Body of pancreas (tissue), 4 donors: ENCODE measurements around the gene ZNF653. TPM values are rescaled to one million over a fixed set of nuclear protein-coding genes. Genes with fewer than 3 reads are reported as not detected.

Source experiments
- ATAC-seq: fragments of 150-250 bp; one replicate; pipeline ENCODE4 v1.9.1; 2016
- DNase-seq, 4 donors: peaks; one replicate each; pipeline ENCODE4 v3.0.0-alpha.2; 2019
- H3K27ac ChIP-seq, 4 donors: fragments of 200-600 bp; sonication (generic); 1 replicate in 3 of 4; 2 replicates in 1 of 4; pipeline versions ENCODE4 v1.5.1 to v1.6.1; 2016 to 2019; ENCODE audit warnings: mild to moderate bottlenecking in 1 of 4, mixed read lengths in 1 of 4, moderate library complexity in 1 of 4
- H3K27me3 ChIP-seq, 2 donors: fragments of 200-600 bp; sonication (generic); one replicate each; pipeline ENCODE4 v1.6.0; 2016; ENCODE audit warnings: mild to moderate bottlenecking in 1 of 2
- H3K36me3 ChIP-seq, 2 donors: fragments of 200-600 bp; sonication (generic); replicated peaks in 1 of 2; 2 replicates each; pipeline ENCODE4 v1.5.1; 2016; ENCODE audit warnings: low read depth in 2 of 2; ENCODE audit not compliant: insufficient read depth in 1 of 2
- H3K4me1 ChIP-seq: fragments of 200-600 bp; sonication (generic); one replicate; pipeline ENCODE4 v1.6.0; 2016
- H3K4me3 ChIP-seq, 2 donors: fragments of 200-600 bp; sonication (generic); 1 replicate in 1 of 2; 2 replicates in 1 of 2; pipeline ENCODE4 v1.5.1; 2016 to 2019
- H3K9me3 ChIP-seq, 3 donors: fragments of 200-600 bp; sonication (generic); 1 replicate in 2 of 3; 2 replicates in 1 of 3; pipeline ENCODE4 v1.5.1; 2016
- POLR2A ChIP-seq, 3 donors: fragments of 450-650 bp; IDR thresholded peaks; one replicate each; pipeline ENCODE4 v1.6.1; 2016; ENCODE audit warnings: antibody characterized with exemption in 3 of 3, mild to moderate bottlenecking in 2 of 3
- WGBS, 2 donors: methylation state at CpG; one replicate each; pipeline ENCODE4 v1.1.5; 2017; 5-methylcytosine and 5-hydroxymethylcytosine counted together
- intact Hi-C: fragments of 100-400 bp; cut with DNase I; formaldehyde crosslinking; loops from one replicate; pipeline ENCODE4 v1.15.1; 2023
- total RNA-seq, 2 donors: library from RNA; depleted of rRNA; stranded (reverse); fragments of >200 nt; gene quantifications; one replicate each; pipeline ENCODE4 v1.1.0, GENCODE V29; 2016
- TF ChIP-seq, protein P1 (sequence below), 7 experiments: fragments of 450-650 bp in 4 of 7; fragments of 200-600 bp in 3 of 7; sonication (generic) in 3 of 7; IDR thresholded peaks; one replicate each; pipeline ENCODE4 v1.5.1; 2016 to 2019; ENCODE audit warnings: antibody characterized with exemption in 7 of 7

Gene ZNF653
- total RNA-seq, 2 donors from 2014 or later: 9.6 to 22.1 TPM

DNA sequence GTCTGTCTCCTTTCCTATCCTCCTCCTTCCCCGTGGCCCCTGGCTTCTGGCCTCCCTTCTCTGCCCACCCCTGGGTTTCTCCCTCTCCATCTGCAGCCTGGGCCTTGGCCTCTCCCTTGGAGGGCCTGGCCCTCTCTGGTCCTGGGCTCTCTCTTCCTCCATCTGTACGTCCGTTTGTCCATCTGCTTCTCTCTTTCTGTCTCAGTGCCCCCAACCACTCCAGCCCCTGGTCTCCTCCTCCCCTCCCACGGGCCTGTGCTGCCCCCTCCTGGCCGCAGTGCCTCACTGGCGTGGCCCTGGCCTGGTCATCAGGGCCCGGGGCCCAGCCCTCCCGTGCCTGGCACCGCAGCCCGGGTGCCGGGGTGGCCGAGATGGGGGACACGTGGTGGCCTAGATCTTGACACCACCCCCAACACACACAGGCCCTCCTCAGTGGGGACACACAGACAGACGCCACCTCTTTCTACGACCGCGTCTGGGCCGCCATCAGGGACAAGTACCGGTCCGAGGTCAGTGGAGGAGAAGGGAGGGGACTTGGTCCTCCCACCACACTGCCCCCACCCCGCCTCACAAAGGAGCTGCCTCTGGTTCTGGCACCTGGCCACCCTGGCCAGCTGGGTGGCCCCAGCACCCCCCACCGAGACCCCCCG lies 58.9 kb downstream of the ZNF653 start:
- WGBS, 2 donors: 57 to 69% methylated on average over 16 to 20 of the region's 23 CpGs
- intact Hi-C loops: loop anchor here (5.0 kb wide), 1 partner anchor 154 kb away; no protein-coding TSS in a partner anchor
- TF ChIP-seq, protein P1, sequence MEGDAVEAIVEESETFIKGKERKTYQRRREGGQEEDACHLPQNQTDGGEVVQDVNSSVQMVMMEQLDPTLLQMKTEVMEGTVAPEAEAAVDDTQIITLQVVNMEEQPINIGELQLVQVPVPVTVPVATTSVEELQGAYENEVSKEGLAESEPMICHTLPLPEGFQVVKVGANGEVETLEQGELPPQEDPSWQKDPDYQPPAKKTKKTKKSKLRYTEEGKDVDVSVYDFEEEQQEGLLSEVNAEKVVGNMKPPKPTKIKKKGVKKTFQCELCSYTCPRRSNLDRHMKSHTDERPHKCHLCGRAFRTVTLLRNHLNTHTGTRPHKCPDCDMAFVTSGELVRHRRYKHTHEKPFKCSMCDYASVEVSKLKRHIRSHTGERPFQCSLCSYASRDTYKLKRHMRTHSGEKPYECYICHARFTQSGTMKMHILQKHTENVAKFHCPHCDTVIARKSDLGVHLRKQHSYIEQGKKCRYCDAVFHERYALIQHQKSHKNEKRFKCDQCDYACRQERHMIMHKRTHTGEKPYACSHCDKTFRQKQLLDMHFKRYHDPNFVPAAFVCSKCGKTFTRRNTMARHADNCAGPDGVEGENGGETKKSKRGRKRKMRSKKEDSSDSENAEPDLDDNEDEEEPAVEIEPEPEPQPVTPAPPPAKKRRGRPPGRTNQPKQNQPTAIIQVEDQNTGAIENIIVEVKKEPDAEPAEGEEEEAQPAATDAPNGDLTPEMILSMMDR (IDR thresholded peaks at IDR 0.05): peak; percentile 64 to 91 (median 80)
- no peak for TF ChIP-seq POLR2A (IDR thresholded peaks at IDR 0.05)
- peak; percentile 61 for ATAC-seq
- Histone ChIP-seq H3K4me1 (no peaks in the 10 kb centered on the region), H3K36me3 (peaks cover 0 to 22% of the 10 kb centered on the region in 2 donors), H3K4me3 (no peak overlapping the region), H3K9me3 (no peaks in the 10 kb centered on the region), H3K27ac (no peak overlapping the region), H3K27me3 (no peaks in the 10 kb centered on the region)
- DNase-seq: peak; percentile 37 to 65 (median 51)

DNA sequence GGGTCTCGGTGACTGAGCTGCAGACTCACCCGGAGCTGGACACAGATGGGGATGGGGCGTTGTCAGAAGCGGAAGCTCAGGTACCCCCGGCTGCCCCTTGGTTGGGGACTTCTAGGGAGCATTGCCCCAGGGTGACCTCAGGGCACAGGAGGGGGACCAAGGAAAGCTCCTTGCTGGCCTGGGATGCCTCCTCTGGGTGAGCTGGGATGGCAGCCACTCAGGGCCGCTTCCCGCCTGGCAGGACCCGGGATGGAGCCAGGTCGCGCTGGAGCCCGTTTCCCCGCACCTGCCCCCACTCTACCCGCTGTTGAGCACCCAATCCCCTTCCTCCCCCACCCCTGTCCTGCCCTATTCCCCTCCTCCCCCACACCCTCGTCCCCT lies 59.4 kb downstream of the ZNF653 start:
- WGBS, 2 donors: 84 to 91% methylated on average over 12 to 14 of the region's 14 CpGs
- DNase-seq (no peak), ATAC-seq (no peak)
- H3K4me1 ChIP-seq: no peaks in the 10 kb centered on the region
- no peaks in the 10 kb centered on the region for H3K27me3 ChIP-seq
- H3K36me3 ChIP-seq: peaks cover 0 to 25% of the 10 kb centered on the region in 2 donors
- H3K4me3 ChIP-seq: no peak overlapping the region
- TF ChIP-seq POLR2A (IDR thresholded peaks at IDR 0.05): no peak
- TF ChIP-seq, protein P1 (IDR thresholded peaks at IDR 0.05): no peak
- intact Hi-C loops: loop anchor here (5.0 kb wide), 1 partner anchor 154 kb away; no protein-coding TSS in a partner anchor
- H3K9me3 ChIP-seq: no peaks in the 10 kb centered on the region
- H3K27ac ChIP-seq: no peak overlapping the region

DNA sequence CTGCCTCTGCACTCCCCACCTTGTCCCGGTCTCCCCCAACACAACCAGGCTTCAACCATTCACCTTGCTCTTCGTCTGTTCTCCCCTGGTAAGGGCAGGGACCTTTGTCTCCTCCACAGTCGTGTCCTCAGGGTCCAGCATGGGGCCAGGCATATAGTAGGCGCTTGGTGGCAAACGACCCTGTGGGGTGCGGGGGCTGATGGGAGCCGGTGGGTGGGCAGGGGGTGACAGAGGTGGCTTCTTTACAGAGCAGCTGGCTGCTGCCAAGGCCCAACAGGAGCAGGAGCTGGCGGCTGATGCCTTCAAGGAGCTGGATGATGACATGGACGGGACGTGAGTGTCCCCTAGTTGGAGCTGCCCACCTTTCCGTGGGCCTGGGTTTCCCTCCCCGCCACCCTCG lies 60.5 kb downstream of the ZNF653 start:
- TF ChIP-seq, protein P1 (IDR thresholded peaks at IDR 0.05): no peak
- TF ChIP-seq POLR2A (IDR thresholded peaks at IDR 0.05): no peak
- no peak for DNase-seq
- peaks cover 0 to 25% of the 10 kb centered on the region in 2 donors for H3K36me3 ChIP-seq
- no peak overlapping the region for H3K27ac ChIP-seq
- H3K9me3 ChIP-seq: no peaks in the 10 kb centered on the region
- no peak overlapping the region for H3K4me3 ChIP-seq
- intact Hi-C loops: loop anchor here (5.0 kb wide), 1 partner anchor 153 kb away; no protein-coding TSS in a partner anchor
- H3K27me3 ChIP-seq: no peaks in the 10 kb centered on the region
- 83 to 86% methylated on average over 12 to 13 of the region's 13 CpGs for WGBS, 2 donors
- no peak for ATAC-seq
- H3K4me1 ChIP-seq: no peaks in the 10 kb centered on the region

DNA sequence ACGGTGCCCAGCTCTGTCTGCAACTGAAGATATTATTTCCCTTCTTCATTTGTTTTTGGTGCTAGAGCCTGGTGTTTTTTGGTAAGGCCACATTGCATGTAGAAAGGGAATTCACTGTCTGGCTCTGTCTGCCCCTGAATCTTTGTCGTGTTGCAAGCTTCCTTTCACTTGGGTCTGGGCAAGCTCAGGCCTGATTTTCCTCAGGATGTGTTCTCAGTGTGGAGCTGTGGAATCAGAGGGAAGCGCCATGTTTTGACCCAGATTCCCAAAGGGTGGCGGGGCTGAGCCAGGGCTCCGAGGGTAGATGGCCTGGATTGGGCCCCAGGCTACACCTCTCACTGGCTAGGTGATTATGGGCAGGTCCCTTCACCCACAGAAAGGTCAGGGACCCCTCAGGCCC lies 61.6 kb downstream of the ZNF653 start:
- ATAC-seq (no peak), DNase-seq (no peak)
- intact Hi-C loops: no loop called here
- no peak for TF ChIP-seq POLR2A (IDR thresholded peaks at IDR 0.05)
- TF ChIP-seq, protein P1 (IDR thresholded peaks at IDR 0.05): no peak
- Histone ChIP-seq H3K4me1 (no peaks in the 10 kb centered on the region), H3K36me3 (peaks cover 0 to 20% of the 10 kb centered on the region in 2 donors), H3K27ac (no peak overlapping the region), H3K4me3 (no peak overlapping the region), H3K9me3 (no peaks in the 10 kb centered on the region), H3K27me3 (no peaks in the 10 kb centered on the region)
- WGBS, 2 donors: 91 to 92% methylated on average over 4 to 5 of the region's 5 CpGs

DNA sequence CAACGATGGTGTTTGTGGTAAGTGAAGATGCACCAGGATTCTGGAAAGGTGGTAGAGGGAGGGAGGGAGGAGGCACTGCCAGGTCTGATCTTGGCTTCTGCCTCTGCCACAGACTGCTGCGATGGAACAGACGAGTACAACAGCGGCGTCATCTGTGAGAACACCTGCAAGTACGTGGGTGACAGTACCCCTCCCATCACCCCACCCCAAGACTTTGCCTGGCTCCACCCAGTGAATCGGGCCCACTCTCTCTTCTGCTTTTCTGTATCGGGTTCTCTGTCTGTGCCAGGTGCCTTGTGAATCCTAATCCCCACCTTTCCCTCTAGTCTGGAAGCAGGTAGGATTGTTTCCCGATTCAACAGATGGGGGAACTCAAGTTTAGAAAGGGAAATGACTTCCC lies 67.7 kb downstream of the ZNF653 start:
- TF ChIP-seq POLR2A (IDR thresholded peaks at IDR 0.05): no peak
- TF ChIP-seq, protein P1 (IDR thresholded peaks at IDR 0.05): no peak
- ATAC-seq: no peak
- Histone ChIP-seq H3K27ac (no peak overlapping the region), H3K4me1 (peaks cover 18% of the 10 kb centered on the region), H3K4me3 (no peak overlapping the region), H3K36me3 (peaks cover 0 to 10% of the 10 kb centered on the region in 2 donors), H3K27me3 (no peaks in the 10 kb centered on the region), H3K9me3 (no peaks in the 10 kb centered on the region)
- intact Hi-C loops: no loop called here
- DNase-seq: no peak
- 91 to 96% methylated on average over 7 to 9 of the region's 9 CpGs for WGBS, 2 donors
